Stimulated activated CD4-positive, alpha-beta T cell treated with anti-CD3 and anti-CD28 coated beads, Interleukin-15, amount 100 ng/mL, for 1 hour (primary cell): ENCODE results near the gene DUSP7.

Experiments
- DNase-seq, 2 donors: peaks; one replicate each; pipeline ENCODE4 v3.0.0-alpha.2; 2020; ENCODE audit warnings: low read depth in 1 of 2, low spot score in 1 of 2

The DUSP7 gene

DNA sequence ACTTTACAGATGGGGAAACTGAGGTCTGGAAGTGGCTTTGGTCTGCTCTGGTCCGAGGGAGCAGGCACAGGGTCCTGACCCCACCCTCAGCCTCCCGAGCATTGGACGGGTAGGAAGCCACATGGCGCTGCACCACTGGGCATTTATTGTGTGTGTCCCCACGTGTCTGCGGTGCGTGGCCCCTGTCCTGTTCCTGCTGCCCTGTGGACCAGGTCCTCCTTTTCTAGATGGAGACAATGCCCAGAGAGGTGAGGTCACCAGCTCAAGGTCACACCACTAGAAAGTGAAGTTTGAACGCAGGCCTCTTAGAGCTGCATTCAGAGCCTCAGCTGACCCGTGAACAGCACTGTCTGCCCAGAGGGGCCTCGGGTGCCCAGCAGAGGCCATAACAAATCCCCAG lies 26.8 kb downstream of the DUSP7 start:
- DNase-seq, result no peak

DNA sequence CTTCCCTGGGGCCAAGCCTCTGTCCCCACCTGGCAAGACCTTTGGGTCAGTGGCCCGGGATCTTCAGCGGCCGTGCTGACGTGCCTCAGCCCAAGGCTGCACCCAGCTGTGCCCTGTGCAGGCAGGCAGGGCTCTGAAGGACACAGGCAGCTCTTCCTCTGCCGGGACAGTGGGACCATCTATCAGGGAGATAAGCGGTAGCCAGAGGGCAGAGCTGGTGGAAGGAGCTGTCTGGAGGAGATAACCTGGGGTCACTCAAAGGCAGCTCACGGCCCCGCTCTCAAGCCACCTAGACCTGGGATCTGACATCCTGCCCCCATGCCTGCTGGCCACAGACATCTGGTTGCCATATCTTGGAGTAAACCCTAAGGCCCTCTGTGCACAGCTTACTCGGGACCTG lies 27.3 kb downstream of the DUSP7 start:
- DNase-seq, result no peak

DNA sequence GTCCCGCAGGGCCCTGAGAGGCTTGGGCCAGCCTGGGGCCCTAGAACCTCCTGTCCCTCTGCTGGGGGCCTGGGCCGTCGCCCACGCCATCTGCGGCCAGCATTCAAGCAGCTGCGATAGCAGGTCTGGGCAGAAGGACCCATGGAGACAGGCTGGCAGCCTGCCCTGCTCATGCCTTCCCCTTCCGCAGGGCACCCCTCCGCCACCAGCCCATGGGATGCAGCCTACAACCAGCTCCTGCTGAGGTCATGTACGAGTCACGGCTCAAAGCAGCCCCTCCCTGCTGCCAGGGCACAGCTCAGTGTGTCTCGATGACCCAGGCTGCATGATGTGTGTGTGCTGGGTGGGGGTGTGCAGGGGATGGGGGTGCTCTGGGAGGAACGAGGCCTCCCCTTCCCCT lies 27.8 kb downstream of the DUSP7 start:
- no peak for DNase-seq

DNA sequence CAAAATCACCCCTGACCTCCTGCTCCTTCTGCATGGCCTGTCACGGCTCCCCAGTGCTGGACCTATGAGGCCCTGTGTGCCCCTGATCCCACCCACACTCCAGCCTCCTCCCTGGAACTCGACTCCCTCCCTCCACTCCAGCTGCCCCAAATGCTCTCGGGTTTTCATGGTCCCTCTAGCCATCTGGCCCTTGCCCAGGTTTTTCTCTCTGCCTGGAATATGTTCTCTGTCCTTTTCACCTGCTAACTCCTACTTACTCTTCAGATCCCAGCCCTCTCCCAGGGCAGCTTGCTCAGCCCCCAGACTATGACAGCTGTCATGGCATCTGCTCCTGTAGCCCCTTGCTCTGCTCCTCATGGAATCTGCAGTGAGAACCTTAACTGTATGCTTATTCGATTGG lies 30.3 kb downstream of the DUSP7 start:
- no peak for DNase-seq

DNA sequence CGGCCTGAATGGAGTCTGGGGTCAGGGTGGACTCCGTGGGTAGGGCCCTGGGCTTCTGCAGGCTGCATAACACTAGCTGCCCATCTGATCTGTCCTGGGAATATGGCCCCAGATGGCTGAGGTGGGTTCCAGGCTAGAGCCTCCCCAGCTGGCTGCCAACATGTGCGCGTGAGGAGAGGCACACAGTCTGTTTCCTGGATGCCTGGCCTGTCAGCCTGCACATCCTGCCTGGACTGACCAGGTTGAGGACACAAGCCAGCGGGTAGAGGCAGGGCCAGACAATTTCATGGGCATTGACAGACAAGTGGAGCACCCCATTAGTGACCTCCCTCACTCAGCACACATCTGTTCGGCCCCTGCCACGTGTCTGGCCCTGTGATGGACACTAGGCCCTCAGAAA lies 30.9 kb downstream of the DUSP7 start:
- DNase-seq, result no peak

DNA sequence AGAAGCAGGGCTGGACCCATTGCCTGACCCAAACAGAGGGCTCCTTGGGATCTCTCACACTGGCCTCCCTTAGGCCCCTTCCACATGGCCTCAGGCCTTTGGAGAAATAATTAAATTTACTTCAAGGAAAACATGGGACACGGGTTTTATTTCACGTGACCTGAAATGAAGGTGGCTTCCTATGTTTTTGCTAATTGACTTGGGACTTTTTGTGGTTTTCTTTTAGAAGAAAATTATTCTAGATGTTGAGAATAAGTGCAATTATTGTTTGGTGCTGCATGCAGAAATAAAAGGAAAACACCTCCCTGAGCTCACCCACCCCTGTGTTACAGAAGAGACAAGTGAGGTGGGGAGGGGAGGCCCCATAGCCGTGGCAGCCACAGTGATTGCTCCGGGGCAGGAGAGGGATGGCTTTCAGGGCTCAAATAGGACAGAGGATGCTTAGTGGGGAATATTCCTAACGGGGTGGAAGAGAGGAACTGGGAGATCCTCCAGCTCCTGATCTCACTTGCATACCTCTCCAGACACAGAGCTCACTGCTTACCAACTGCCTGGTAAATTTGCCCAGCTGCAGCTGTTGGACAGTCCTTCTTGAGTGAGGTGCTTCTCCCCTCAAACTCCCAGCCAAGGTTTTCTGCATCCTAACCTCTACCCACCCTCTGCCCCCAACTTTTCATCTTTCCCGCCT lies 31.5 kb downstream of the DUSP7 start:
- no peak for DNase-seq

DNA sequence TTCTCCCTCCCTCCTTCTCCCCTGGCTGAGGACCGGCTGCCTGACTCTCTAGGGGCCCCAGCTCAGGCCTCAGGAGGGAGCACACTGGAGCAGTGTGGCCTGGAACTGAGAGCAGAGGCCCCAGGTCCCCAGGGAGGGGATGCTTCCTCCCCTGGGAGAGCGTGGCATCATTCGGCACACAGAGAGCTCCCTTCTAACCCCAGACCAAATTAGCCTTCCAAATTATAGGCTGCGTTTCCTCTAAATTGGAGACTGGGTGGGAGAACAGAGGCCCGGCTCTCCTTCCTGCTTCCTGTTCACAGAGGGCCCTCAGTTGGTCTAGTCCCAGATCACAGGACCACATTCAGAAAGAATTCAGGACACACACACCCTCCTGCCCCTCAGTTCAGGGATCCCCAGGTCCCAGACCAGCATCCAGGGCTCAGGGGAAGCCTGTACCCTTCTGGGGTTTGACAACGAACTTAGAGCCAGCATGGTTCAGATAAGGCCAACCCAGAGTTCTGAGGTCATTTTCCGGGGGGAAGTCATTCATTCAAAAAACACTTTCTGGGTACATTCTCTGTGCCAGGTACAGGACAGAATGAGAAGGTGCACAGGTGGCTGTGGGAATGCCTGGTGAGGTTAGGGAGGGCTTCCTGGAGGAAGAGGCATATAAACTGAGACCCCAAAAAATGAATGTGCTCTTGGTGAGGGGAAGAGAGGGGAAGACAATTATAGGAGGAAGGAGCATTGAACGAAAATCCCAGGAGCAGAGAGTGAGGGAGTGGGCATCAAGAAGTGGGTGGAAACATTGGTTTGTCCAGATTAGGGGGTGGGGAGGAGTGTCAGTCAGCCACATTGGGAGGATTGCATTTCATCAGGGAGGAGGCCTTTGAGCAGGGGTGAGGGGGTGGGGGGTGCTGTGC lies 32.3 kb downstream of the DUSP7 start:
- no peak for DNase-seq

DNA sequence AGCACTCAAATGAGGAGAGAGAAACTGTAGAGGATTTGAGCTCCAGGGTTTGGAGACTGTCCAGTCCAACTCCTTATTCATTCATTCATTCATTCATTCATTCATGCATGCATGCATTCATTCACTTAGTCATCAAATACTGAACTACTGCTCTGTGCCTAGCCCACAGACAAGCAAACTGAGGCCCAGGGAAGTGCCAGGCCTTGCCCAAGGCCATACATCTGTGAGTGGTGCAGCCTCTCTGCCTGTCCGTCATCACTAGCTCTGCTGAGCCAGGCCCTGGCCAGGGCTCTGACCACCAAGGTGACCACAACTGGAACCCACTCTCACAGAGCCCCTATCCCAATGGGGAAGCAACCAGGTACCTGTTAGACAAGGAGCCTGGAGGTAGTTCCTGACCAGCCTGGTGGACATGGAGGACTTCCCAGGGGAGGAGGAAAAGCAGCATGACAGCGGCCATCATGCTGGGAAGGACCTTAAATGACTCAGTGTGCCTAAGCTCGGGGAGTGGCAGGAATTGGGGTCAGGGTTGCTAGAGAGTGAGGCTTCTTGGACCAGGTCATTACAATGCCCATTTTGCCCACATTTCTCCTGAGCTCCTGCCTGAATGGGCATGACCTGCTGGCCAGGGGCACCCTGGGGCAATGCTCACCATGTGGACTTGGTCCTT lies 33.1 kb downstream of the DUSP7 start:
- DNase-seq, result no peak

DNA sequence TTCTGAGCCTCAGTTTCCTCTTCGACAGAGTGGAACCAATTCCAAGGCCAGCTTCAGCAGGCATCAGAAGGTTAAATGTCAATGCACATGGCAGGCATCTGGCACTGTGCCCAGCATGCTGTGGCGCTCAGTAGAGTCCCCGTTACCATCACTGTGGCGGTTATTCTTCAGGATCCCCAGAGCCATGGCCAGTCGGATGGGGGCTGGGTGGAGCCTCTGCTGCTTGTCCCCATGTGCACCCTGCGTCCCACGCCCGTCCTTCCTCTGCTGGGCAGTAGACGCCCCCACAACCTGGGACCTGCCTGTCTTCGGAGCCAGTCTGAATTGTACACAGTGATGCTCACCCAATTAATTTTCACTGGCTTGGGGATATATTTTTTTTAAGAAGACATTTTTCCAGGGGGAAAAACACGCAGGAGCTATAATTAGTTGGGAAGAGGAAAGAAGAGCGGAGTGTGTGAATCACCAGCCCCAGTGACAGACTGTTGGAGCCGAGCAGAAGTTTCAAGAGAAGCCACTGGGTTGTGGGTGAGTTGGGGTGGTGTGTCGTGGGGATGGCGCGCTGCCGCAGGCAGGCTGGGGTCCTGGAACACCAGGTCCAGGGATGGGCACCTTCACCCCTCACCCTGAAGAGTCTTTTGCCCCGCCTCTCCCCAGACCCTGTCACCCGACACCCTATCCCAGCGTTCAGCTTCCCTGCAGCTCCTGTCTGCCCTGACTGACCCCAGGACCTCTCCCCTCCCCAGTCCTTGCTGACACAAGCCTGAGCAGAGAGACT lies 33.9 kb downstream of the DUSP7 start:
- no peak for DNase-seq

DNA sequence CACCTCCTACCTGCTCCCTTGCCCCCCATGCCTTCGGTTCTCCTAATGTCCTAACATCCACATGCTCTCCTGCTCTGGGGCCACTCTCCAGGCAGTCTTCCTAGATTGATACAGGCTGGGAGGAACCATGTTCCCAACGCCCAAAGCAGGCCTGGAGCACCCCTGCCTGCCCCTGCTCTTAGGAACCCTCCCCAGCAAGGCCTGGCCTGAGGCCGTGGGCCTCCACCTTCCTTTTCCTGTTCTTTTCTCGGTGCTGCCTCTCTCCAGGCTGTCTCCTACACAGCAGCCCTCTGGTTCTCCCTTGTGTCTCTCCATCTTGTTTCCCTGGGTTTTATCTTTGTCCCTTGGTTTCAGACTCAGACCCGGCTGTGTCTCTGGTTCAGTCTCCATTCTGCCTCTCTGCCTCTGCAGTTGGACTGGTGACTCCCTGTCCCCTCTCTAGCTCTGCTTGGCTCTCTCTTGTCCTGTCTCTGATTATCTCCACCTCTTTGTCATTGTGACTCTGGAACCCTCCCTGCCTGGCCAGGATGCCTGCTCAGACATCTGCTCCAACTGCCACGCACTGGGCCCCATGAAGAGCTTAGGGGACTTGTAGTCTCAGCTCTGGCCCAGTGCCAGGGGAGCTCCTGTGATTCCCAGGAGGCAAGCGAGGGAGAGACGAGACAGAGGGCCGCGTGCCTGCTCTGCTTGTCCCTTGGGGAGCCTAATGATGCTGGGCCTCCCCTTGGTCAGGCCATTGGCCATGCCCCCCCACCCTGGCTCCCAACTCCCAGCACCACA lies 34.7 kb downstream of the DUSP7 start:
- no peak for DNase-seq

DNA sequence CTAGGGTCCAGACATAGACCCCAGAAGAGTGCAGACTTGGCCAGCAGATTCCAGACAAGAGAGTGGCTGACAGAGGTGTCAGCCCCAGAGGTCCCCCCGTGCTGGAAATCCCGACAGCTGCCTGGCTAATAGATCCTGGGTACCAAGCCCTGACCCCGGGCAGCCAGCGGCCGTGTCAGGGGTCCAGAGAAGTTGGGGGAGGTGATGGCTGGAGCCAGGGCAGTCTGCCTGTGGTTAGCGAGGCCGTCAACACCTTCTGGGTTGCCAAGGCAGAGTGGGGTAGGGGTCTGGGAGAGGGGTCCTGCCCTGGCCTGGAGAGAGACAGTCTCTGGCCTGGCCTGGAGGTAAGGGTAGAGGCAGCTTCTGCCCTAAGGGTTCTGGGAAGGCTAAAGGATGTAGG lies 35.6 kb downstream of the DUSP7 start:
- no peak for DNase-seq

DNA sequence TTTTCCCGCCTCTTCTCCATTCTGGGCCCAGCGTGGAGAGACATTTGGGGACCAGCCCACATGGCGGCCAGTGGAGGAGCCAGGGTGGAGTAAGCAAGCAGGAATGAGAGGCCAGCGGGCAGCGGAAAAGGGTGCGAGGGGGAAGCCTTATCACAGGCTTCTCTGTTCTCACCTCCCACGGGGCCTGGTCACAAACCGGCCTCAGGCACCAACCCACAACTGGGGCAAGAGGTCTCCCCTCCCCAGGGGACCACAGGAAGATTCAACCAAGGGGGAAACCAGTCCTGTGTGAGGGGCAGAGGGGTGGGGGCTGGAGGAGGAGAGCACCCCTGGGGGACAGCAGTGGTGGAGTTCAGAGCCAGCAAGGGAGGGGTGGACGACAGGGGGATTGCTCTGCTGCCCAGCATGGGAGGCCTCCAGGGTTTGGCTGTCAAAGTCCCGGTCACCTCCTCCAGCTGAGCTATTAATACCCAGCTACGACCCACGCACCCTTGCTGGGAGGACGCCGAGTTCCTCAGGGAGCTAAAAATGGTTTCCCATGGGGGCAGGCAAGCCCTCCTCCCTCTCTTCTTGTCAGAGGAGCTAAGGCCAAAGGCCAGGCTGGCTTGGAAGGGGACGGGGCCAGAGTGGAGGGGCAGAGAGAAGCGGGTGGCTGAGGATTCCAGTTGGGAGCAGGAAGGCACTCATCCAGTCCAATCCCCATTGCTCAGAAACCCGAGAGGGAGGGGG lies 36.9 kb downstream of the DUSP7 start:
- no peak for DNase-seq

DNA sequence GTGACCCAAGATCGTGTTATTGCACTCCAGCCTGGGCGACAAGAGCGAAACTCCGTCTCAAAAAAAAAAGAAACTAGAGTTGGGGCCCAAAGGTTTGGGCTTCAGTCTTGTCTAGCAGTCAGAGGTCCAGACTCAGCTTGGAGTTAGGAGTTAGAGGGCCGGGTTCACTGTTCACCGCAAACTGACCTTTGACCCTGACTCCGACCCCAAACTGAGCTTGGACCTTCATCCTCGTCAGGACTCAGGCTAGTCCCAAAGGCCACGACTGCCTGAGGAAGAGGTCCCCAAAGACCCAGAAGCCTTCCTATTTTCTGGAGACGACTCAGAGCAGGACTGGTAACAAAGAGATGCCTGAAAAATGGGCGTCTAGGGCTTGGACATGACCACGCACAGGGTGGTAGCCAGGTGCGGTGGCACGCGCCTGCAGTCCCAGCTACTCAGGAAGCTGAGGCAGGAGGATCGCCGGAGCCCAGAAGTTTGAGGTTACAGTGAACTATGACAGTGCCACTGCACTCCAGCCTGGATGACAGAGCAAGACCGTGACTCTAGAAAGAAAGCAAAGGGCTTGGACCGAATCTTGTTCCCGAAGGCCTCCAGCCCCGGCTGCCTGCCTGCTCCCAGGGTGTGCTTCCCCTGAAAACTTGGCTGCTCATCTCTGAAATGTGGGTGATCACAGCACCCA lies 37.9 kb downstream of the DUSP7 start:
- DNase-seq, result no peak

DNA sequence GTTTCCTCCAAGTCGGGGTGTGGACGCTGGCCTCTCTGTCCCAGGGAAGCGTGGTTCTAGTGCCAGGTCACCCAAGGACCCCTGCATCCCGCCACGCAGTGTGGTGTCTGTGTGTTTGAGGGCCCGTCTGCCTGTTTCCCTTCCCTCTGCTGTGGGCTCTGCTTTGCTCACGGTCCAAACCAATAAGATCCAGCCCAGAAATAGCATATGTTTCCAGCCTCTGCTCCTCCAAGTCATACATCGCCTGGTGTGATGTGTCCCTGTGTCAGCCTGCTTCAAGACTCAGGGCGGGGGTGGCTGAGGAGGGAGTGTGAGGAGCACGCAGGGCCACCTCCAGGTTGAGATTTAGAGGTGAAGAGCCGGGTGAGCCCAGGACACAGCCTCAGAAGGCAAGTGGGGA lies 38.8 kb downstream of the DUSP7 start:
- DNase-seq, result no peak

DNA sequence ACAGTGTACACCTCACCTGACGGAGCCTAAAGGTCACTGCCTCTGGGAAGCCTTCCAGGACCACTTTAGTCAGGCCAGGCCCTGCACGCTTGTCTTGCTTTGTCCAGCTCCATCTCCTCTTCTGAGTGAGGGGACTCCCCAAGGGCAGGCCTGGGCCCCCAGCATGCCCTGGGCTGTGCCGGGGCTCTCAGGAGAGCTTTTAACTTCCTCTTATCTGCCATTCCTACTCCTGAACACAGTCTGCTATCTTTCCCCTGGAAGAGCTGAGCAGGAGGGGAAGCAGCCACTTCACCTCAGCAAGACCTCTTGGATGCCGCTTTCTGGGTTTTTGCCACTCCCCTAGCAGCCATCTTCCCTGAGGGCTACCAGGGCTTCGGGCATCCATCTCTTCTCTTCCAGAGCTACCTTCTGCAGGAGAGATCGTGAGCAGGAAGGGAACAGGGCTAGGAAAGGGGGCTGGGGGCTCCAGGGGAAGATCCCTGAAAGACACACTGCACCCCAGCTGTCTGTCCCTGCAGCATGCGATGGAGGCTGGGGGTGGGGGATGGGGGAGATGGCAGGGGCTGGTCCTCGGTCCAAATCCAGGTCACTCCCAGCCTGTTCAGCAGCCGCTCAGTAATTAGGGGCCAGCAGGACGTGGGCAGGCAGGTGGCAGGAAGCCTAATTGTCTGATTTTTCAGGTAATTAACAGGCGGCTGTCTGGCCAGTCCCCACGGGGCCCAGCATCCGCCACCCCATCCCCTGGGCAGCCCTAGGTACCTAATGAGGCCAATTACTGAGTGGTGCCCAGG lies 40.7 kb downstream of the DUSP7 start:
- DNase-seq, result no peak

DNA sequence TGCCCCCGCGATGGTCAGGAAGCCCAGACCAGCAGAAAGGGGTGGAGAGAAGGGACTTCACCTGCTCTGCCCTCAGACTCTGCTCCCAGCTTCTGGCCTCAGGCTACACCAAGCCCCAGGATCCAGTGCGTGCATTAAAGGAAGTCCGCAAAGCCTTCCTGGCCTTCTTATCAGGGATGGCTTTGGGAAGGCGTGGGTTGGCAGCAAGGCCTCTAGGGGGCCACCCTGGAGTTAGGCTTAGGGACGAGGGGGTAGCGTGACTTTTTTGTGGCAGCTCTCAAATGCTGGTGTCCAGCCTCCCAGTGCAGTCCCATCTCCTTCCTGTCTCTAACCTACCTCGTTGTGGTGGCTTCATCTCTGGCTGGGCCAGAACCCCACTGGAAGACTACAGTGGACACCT lies 41.8 kb downstream of the DUSP7 start:
- no peak for DNase-seq

DNA sequence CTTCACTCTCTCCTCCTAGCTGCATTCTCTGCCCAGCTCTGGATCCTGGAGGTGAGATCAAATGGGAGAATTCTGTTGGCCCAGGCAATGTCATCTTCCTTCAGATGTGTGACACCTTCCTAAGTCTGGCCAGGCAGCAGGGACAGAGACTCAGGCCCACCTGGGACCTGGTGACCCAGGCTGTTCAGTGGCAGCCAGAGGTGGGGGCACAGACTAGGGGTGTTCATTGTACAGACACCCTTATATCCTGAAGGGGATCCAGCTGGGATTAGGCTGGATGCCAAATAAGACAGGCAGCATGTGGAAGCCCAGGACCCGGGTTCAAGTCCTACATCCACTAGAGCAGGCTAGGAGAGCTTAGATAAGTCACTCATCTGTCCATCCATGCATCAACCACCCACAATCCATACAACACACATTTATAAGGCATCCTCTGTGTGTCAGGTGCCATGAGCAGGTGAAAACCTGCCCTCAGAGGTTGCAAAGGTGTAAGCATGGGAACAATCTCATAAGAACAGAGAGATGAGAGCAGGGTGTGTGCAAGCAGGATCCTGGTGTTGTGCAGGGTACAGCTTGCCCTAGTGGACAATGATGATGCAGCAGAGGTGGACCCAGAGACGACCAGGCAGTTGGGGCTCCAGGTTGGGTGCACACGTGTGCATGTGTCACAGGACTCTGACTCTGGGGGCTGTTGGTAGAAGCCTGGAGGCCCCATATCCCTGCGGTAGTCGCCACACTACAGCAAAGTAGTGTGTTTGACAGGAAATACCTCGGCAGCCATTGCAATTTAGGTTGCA lies 42.4 kb downstream of the DUSP7 start:
- no peak for DNase-seq

DNA sequence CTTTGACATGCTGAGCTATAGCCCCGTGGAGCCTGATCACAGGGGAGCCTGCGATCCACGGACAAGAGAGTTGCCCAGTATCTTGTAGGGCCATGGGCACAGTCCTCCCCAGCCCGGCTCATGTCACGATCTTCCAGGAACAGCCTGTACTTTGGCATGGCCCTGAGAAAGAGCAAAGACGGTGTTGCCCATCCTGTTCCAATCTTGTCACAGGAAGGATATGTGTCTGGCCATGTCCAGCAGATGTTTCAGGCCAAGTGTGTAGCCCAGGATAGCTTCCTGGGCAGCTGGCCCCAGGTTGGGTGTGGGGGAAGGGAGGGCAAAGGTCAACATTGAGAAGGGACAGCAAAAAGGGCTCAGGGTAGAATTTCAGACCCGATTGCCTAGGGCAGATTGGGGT lies 43.7 kb downstream of the DUSP7 start:
- DNase-seq, result no peak
